DMS79 (cell line): Measurements from ENCODE around the gene SGTB.
"Not testable (repeated sequence)": the region's sequence is repeated elsewhere in the genome, so short reads cannot be mapped to it uniquely, and the experiment has no call there.

Experiments
- DNase-seq: peaks from one replicate; lab custom pipeline; 2025; lab: John Stamatoyannopoulos, UW

SGTB gene

GRCh38 chr5:65668696-65669095 is 53.2 kb downstream of the SGTB start:
- DNase-seq: no peak

DNA sequence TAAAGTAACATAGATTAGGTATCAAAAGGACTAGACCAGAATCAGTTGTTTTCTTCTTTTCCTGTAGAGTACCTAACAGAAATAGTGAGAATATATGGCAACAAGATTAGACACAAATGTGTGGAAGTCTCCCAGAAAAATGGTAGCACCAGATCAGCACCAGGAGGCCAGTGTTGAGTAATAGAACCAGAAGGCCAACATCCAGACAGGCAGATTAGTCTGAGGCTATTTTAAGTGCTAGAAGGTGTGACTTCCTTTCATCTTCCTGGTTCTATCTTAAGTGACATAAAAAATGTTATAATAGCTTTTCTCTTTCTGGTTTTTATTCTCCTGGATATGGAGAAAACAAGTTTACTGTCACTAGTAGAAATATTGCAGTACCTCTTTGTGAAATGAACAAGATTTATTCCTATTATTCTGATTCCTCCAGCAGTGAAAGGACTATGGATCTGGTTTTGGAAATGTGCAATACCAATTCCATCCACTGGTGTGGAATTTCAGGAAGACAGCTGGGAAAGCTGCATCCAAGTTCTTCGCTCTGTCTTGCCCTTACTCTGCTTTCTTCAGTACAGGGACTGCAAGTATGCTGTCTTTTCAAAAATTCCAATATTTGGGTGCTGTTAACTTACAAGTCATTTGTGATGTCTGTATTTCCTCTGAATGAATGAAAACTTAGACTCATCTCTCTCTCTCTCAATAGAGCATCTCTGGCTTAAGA is 57.9 kb downstream of the SGTB start:
- no peak for DNase-seq

- no peak for DNase-seq
These were observed 67.2 kb downstream of the SGTB start for GRCh38 chr5:65654713-65655112.

DNA sequence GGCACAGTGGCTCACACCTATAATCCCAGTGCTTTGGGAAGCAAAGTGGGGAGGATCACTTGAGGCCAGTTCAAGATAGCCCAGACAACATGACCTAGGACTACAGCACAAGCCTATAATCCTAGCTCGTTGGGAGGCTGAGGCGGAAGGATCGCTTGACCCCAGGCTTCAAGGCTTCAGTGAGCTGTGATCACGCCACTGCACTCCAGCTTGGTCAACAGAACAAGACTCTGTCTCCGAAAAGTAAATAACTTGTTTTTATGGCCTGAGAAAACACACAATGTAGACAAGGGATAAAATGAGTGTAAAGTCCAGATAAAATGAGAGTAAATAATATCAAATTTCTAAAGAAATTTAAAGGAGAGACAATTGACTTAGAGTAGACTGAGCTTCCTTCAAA is 70.8 kb downstream of the SGTB start:
- no peak for DNase-seq

GRCh38 chr5:65647941-65648340 is 74.0 kb downstream of the SGTB start:
- no peak for DNase-seq

GRCh38 chr5:65646938-65647337 is 75.0 kb downstream of the SGTB start:
- no peak for DNase-seq

DNA sequence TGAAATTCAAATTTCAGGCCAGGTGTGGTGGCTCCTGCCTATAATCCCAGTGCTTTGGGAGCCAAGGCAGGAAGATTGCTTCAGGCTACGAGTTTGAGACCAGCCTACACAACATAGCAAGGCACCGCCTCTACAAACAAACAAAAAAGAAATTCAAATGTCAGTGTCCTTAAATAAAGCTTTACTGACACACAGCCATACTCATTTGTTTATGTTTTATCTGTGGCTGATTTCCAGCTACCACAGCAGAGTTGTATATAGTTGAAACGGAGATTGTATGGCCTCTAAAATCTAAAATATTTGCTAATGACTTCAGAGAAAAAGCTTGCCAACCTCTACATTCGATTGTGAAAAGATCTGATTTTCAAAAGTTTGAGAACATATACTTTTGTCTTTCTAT is 81.7 kb downstream of the SGTB start:
- DNase-seq: no peak

DNA sequence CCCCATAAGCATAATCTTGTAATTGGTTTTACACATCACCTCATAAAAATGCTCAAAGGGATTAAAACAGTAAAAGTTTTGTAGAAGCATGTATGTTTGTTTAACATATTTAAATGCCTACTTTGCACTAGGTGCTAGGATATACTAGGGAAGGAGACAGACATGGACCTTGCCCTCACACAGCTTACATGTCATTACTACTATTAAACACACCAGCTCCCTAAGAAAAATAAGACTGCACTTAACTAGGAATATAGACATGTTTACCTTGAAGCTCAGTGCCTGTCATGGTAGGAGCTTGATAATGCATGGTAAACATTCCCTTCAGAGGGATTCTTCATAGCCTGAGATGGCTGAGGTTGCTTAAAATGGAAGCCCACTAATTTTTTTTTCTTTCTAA is 90.9 kb downstream of the SGTB start:
- DNase-seq: no peak

DNA sequence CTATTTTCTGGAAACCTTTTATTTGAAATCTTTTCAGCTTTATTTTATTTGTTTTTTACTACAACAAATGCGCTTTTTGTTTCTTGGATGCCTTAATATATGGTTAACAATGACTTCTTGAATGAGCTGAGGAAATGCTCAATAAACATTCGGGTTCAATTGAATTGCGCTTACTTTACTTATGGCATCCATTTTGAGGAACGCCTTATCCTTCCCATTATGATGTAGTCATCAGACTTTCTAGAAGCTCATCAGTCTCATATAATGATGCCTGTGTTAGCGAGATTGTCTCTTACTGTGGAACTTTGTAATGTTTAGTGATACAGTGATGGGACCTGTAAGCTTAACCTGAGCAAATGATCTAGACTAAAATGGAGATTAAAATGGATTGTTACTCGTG is 96.2 kb downstream of the SGTB start:
- no peak for DNase-seq

GRCh38 chr5:65624571-65625555 is 97.0 kb downstream of the SGTB start, which contains the start of the genes SHLD3 and TRAPPC13:
Gene SHLD3 (plus strand): TSS chr5:65625027. CDS start chr5:65629588, 4,561 bp downstream.
Gene TRAPPC13 (plus strand): TSS chr5:65625027. CDS start chr5:65625061, 34 bp downstream.
- DNase-seq: peak; percentile 64

DNA sequence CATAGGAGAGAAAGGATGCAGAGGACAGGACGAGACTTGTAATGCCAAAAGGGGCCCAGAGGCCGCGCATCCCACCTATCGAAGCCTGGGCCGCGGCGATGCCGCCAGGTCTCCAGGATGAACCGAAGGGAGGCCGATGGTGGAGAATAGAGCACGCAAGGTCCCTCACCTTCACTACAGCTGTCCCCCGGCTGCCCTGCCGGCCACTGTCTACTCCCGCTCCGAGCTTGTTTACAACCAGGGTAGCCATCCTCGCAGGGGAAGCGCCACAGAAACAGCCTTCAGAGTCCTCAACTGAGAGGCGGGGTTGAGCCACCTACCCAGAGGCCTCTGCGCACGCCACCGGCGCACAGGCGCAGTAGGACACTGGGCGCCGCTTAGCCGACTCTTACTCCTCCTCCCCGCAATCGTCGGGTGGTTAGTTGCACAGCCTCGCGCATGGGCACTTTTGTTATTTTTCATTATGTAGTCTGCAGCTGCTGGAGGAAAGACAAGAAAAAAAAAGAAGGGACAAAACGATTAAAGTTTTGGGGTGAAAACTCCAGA is 97.8 kb downstream of the SGTB start, which contains the start of gene TRIM23:
Gene TRIM23, minus strand, starts transcription at position 309 of the 546 bp plus-strand sequence. Its CDS starts 59 bp downstream, at position 250.
- DNase-seq: peak; percentile 59

GRCh38 chr5:65623482-65623881 is 98.4 kb downstream of the SGTB start:
- DNase-seq: no peak

GRCh38 chr5:65621961-65622360 is 99.9 kb downstream of the SGTB start:
- DNase-seq: not testable (repeated sequence)

DNA sequence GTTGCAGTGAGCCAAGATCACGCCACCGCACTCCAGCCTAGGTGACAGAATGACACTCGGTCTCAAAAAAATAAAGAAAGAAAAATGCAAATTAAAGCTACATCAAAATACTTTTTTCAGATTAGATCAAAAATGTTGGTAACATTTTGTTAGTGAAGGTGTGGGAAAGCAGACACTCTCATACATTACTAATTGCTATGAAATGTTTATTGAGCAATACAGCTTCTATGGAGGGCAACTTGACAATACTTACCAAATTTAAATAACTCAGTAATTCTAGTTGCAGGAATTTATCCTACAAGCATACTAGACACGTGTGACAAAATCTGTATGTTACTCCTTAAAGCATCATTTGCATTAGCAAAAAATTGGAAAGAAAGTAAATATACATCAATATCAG is 101.9 kb downstream of the SGTB start:
- DNase-seq: no peak
